HepG2 (cell line): ENCODE data around the gene KLHL35. TPM values are rescaled to one million over a fixed set of nuclear protein-coding genes. Genes with fewer than 3 reads are reported as not detected.

Experiments used
- ATF2 ChIP-seq: sonication (generic); formaldehyde crosslinking; IDR thresholded peaks from 2 replicates; pipeline ENCODE4 v1.4.0; 2020; ENCODE audit warnings: missing genetic modification reagents
- ATRX ChIP-seq: sonication (generic); formaldehyde crosslinking; IDR thresholded peaks from 2 replicates; pipeline ENCODE4 v1.4.0; 2020; ENCODE audit warnings: missing genetic modification reagents, borderline replicate concordance
- CENPBD1 ChIP-seq: sonication (generic); formaldehyde crosslinking; IDR thresholded peaks from 2 replicates; pipeline ENCODE4 v1.8.0; 2022; ENCODE audit warnings: missing genetic modification reagents, low read depth, mild to moderate bottlenecking, borderline replicate concordance
- DRAP1 ChIP-seq: IDR thresholded peaks from 2 replicates; pipeline ENCODE4 v1.6.1; 2016; ENCODE audit warnings: missing genetic modification reagents, missing compliant biosample characterization
- HMG20B ChIP-seq: conservative IDR thresholded peaks from 2 replicates; pipeline ENCODE4 v1.6.1; 2016; ENCODE audit warnings: missing genetic modification reagents, missing compliant biosample characterization
- KLF9 ChIP-seq: IDR thresholded peaks from 2 replicates; pipeline ENCODE4 v1.6.1; 2016; ENCODE audit warnings: low read depth
- NCOA5 ChIP-seq: sonication (generic); formaldehyde crosslinking; IDR thresholded peaks from 2 replicates; pipeline ENCODE4 v1.4.0; 2020; ENCODE audit warnings: missing genetic modification reagents
- RAD21 ChIP-seq: fragments of 450-650 bp; formaldehyde crosslinking; IDR thresholded peaks from 2 replicates; pipeline ENCODE4 v1.5.0; 2020; ENCODE audit warnings: mild to moderate bottlenecking
- SMAD9 ChIP-seq: sonication (generic); formaldehyde crosslinking; IDR thresholded peaks from 2 replicates; pipeline ENCODE4 v1.5.1; 2020; ENCODE audit warnings: mild to moderate bottlenecking, missing genetic modification reagents
- SRSF1 ChIP-seq: fragments of 200-400 bp; formaldehyde crosslinking; optimal IDR thresholded peaks from 2 replicates; pipeline ENCODE3; 2017; ENCODE audit warnings: mild to moderate bottlenecking, low read depth, low read length, moderate library complexity
- TFAP4 ChIP-seq: sonication (generic); IDR thresholded peaks from 2 replicates; pipeline ENCODE4 v1.6.1; 2016; ENCODE audit warnings: low read depth, borderline replicate concordance
- ZBTB25 ChIP-seq: IDR thresholded peaks from 2 replicates; pipeline ENCODE4 v1.6.1; 2018; ENCODE audit warnings: missing genetic modification reagents
- ZNF331 ChIP-seq: sonication (generic); formaldehyde crosslinking; IDR thresholded peaks from 2 replicates; pipeline ENCODE4 v1.4.0; 2020; ENCODE audit warnings: missing genetic modification reagents
- ZNF407 ChIP-seq: sonication (generic); formaldehyde crosslinking; IDR thresholded peaks from one replicate; pipeline ENCODE4 v1.5.1; 2020; ENCODE audit warnings: mild to moderate bottlenecking, missing genetic modification reagents; ENCODE audit errors: not compliant biosample characterization
- ZNF616 ChIP-seq: sonication (generic); formaldehyde crosslinking; IDR thresholded peaks from 2 replicates; pipeline ENCODE4 v1.5.0; 2020; ENCODE audit warnings: low read depth, mild to moderate bottlenecking, missing genetic modification reagents
- ZNF713 ChIP-seq: sonication (generic); formaldehyde crosslinking; IDR thresholded peaks from 2 replicates; pipeline ENCODE4 v1.4.0; 2020; ENCODE audit warnings: mild to moderate bottlenecking, missing genetic modification reagents
- polyA plus RNA-seq, 8 experiments: library from polyadenylated mRNA; depleted of rRNA in 3 of 8; stranded (reverse) in 7 of 8; unstranded in 1 of 8; fragments of >200 nt; fragmentation: Illumina TruSeq in 4 of 8; extraction: Trizol in 4 of 8; gene quantifications; 2 replicates each; pipeline versions ENCODE4 v1.2.1 to v1.2.3, GENCODE V29; 2011 to 2016; ENCODE audit warnings: low read depth in 4 of 8, missing spikeins in 1 of 8, mixed read lengths in 1 of 8; ENCODE audit not compliant: insufficient read depth in 1 of 8
- total RNA-seq, 5 experiments: library from RNA; depleted of rRNA; stranded (reverse); fragments of >200 nt; fragmentation: Illumina TruSeq; extraction: Trizol; gene quantifications; 2 replicates each; pipeline ENCODE4 v1.2.3, GENCODE V29; 2016; ENCODE audit warnings: low read depth in 1 of 5

The KLHL35 gene
- total and polyA plus RNA-seq, 2 of the 13 experiments (the other 11 are each of a cell fraction or from before 2014, with no cell fraction given): not detected

GRCh38 chr11:75399344-75400145 is 33.5 kb downstream of the KLHL35 start, which contains the start of gene RPS3 (continued):
- TF ChIP-seq ZNF407 (CRISPR knock-in tag) (peak; percentile 94), NCOA5 (no peak), ATRX (CRISPR knock-in tag) (no peak), ZNF331 (CRISPR knock-in tag) (peak; percentile 84), CENPBD1 (CRISPR knock-in tag) (no peak), ZNF616 (CRISPR knock-in tag) (peak; percentile 87), ATF2 (CRISPR knock-in tag) (peak; percentile 88), SMAD9 (CRISPR knock-in tag) (peak; percentile 81; the same call in 1 of the 2 replicates), DRAP1 (CRISPR knock-in tag) (peak; percentile 98), ZBTB25 (CRISPR knock-in tag) (peak; percentile 91), SRSF1 (peak; percentile 95), TFAP4 (peak; percentile 16; the same call in 1 of the 2 replicates), ZNF713 (CRISPR knock-in tag) (no peak), KLF9 (peak; percentile 54; the same call in 1 of the 2 replicates), HMG20B (CRISPR knock-in tag) (no peak), RAD21 (CRISPR knock-in tag) (peak; percentile 45)
